Measurements from ENCODE around the gene PGK1. TPM values are rescaled to one million over a fixed set of nuclear protein-coding genes. Genes with fewer than 3 reads are reported as not detected.

Gene PGK1
- total RNA-seq, 1 experiment from 2014 or later: 492 TPM

DNA sequence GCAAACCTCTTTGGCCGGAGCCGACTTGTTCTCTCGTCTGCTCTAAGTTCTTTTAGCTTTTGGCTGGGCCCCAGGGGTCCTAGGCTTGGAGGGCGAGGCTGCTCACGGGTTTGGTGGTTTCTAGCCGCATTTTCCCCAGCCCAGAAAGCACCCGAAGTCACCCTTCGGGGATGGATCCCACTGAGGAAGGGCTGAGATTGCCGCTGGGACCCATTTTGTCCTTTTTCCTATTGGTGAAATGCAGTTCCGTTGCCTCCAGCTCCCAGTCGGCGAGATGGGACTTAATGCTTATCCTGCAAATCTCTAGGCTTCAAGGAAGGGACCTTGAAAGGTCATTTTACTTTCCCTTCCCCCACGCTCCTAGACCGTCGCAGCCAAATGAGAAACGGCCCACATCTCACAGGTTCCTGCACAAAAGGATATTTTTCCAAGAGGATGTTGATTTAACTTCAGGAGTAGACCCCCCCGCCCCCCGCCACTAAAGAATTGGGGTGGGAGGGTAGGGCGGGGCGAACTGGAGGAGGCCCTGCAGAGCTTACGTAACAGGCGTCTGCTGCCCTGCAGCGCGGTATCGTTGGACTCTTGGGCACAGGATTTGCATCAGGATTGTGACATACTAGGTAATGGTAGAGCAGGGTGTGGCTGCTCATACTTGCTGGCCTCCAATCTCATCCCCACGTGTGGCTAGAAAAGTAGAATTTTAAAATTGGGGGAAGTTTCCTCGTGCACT lies 564 bp downstream of the PGK1 start:
- RAD21 ChIA-PET (ENCODE audit: low non-redundant PET in 1 of 2, low total read pairs in 2 of 2, uncharacterized antibody in 2 of 2, unreplicated experiment in 2 of 2): no interaction called here
- DNase-seq (ENCODE audit: low read depth, low spot score) (no peak), ATAC-seq (no peak)
- CTCF ChIA-PET: no interaction called here
- Histone ChIP-seq H3K4me2 (ENCODE audit: low read length) (peak overlapping the region; percentile 82), H4K20me1 (ENCODE audit: insufficient read depth) (peaks cover 25% of the 10 kb centered on the region), H3K9me3 (ENCODE audit: control insufficient read depth in 1 of 2, insufficient read depth in 1 of 2, low read depth in 1 of 2, low read length in 2 of 2) (no peaks in the 10 kb centered on the region), H3K36me3 (ENCODE audit: control insufficient read depth in 1 of 2, insufficient read depth in 2 of 2, low read length in 2 of 2) (peaks cover 8 to 16% of the 10 kb centered on the region in 2 experiments; a peak in 3 of 4 replicates), H2AFZ (ENCODE audit: low read depth, low read length, poor library complexity, severe bottlenecking) (no peak overlapping the region), H3K27ac (ENCODE audit: low read depth, low read length) (peak overlapping the region; percentile 88), H3K9me2 (ENCODE audit: insufficient read depth) (no peaks in the 10 kb centered on the region), H3K4me3 (replicated peaks in 1 of 2; ENCODE audit: low read depth in 1 of 2, low read length in 2 of 2) (peak overlapping the region; percentile 90 to 91), H3K79me2 (ENCODE audit: insufficient read depth, low read length) (peaks cover 56% of the 10 kb centered on the region), H3K27me3 (ENCODE audit: insufficient read depth, low read length) (no peaks in the 10 kb centered on the region), H3K4me1 (ENCODE audit: control insufficient read depth in 1 of 2, insufficient read depth in 2 of 2, low read length in 2 of 2) (peaks cover 8 to 35% of the 10 kb centered on the region in 2 experiments; a peak in 3 of 4 replicates), H3K9ac (ENCODE audit: low read length) (peak overlapping the region; percentile 97)
- BruUV-seq (replicated peaks): TSS peak; percentile 47
- POLR2A ChIA-PET: interaction anchor here (1.1 kb wide), 1 partner anchor 15 kb away, joined by 3 read pairs; no protein-coding TSS in a partner anchor
- TF ChIP-seq, protein P1, sequence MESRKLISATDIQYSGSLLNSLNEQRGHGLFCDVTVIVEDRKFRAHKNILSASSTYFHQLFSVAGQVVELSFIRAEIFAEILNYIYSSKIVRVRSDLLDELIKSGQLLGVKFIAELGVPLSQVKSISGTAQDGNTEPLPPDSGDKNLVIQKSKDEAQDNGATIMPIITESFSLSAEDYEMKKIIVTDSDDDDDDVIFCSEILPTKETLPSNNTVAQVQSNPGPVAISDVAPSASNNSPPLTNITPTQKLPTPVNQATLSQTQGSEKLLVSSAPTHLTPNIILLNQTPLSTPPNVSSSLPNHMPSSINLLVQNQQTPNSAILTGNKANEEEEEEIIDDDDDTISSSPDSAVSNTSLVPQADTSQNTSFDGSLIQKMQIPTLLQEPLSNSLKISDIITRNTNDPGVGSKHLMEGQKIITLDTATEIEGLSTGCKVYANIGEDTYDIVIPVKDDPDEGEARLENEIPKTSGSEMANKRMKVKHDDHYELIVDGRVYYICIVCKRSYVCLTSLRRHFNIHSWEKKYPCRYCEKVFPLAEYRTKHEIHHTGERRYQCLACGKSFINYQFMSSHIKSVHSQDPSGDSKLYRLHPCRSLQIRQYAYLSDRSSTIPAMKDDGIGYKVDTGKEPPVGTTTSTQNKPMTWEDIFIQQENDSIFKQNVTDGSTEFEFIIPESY (IDR thresholded peaks at IDR 0.05; ENCODE audit: extremely low read depth, insufficient replicate concordance, low read length): no peak
- TF ChIP-seq POLR2AphosphoS5 (IDR thresholded peaks at IDR 0.05; ENCODE audit: low read depth, low read length): 0 out of 2 replicates have a peak, but pooled peaks have one; percentile 11
- intact Hi-C loops (cut with micrococcal nuclease): loop anchor here (5.0 kb wide), 1 partner anchor 207 kb away; the partner anchor contains the start of genes COX7B and MAGT1

DNA sequence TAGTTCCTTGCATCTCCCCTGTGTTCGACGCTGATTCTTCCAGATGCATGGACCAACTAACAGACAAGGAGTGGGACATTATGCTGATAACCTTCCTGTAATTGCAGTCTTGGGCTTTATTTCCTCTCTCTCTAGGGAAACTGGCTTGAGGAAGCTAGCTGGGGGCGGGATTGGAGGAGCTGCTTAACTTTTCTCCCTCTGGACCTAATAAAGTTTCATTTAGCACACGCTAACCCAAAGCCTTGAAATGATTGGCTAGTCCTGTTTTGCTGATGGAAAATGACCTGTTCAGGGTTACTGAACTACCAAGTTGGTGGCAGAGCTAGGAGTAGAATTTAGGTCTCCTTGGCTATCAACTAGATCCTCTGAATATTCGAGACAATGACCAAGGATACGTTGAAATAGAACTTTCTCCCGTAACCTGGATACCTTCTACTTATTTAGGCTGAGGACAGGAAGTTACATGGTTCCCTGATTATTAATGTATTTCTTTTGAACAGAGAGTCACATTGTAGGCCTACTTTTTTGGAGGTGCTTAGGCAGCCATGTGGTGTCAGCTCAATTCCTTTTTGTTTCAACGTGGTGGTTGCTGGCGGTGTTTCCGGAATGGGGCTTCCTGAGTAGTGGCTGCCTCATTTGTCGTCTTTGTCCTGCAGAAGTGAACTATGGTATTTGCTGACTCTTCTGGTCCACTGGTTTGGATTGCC lies 2.0 kb downstream of the PGK1 start:
- Histone ChIP-seq H3K27me3 (ENCODE audit: insufficient read depth, low read length) (no peaks in the 10 kb centered on the region), H3K79me2 (ENCODE audit: insufficient read depth, low read length) (peaks cover 71% of the 10 kb centered on the region), H3K9ac (ENCODE audit: low read length) (peak overlapping the region; percentile 97), H2AFZ (ENCODE audit: low read depth, low read length, poor library complexity, severe bottlenecking) (no peak overlapping the region), H3K4me1 (ENCODE audit: control insufficient read depth in 1 of 2, insufficient read depth in 2 of 2, low read length in 2 of 2) (peaks cover 8 to 35% of the 10 kb centered on the region in 2 experiments; a peak in 3 of 4 replicates), H3K27ac (ENCODE audit: low read depth, low read length) (no peak overlapping the region), H3K36me3 (ENCODE audit: control insufficient read depth in 1 of 2, insufficient read depth in 2 of 2, low read length in 2 of 2) (peaks cover 15 to 16% of the 10 kb centered on the region in 2 experiments), H3K4me3 (replicated peaks in 1 of 2; ENCODE audit: low read depth in 1 of 2, low read length in 2 of 2) (peak overlapping the region; percentile 90 to 91; a peak in 3 of 4 replicates), H4K20me1 (ENCODE audit: insufficient read depth) (peaks cover 29% of the 10 kb centered on the region), H3K9me2 (ENCODE audit: insufficient read depth) (no peaks in the 10 kb centered on the region), H3K4me2 (ENCODE audit: low read length) (peak overlapping the region; percentile 82), H3K9me3 (ENCODE audit: control insufficient read depth in 1 of 2, insufficient read depth in 1 of 2, low read depth in 1 of 2, low read length in 2 of 2) (no peaks in the 10 kb centered on the region)
- intact Hi-C loops (cut with micrococcal nuclease): no loop called here
- POLR2A ChIA-PET: no interaction called here
- RAD21 ChIA-PET (ENCODE audit: low non-redundant PET in 1 of 2, low total read pairs in 2 of 2, uncharacterized antibody in 2 of 2, unreplicated experiment in 2 of 2): no interaction called here
- BruUV-seq (replicated peaks): no TSS peak
- DNase-seq (ENCODE audit: low read depth, low spot score) (no peak), ATAC-seq (no peak)
- CTCF ChIA-PET: no interaction called here
- TF ChIP-seq FOSL1 (IDR thresholded peaks at IDR 0.05; ENCODE audit: low read depth) (no peak), EZH2phosphoT487 (IDR thresholded peaks at IDR 0.05; ENCODE audit: borderline replicate concordance) (no peak), RAD21 (IDR thresholded peaks at IDR 0.05; ENCODE audit: low read depth) (no peak), EGR1 (IDR thresholded peaks at IDR 0.05; ENCODE audit: low read depth) (no peak), ZFX (IDR thresholded peaks at IDR 0.05) (no peak), TCF7L2 (IDR thresholded peaks at IDR 0.05; ENCODE audit: borderline replicate concordance, extremely low read depth, insufficient read depth, insufficient read length) (no peak), YY1 (IDR thresholded peaks at IDR 0.05; ENCODE audit: extremely low read depth, insufficient replicate concordance, low read depth, low read length) (no peak), ELF1 (IDR thresholded peaks at IDR 0.05; ENCODE audit: borderline replicate concordance, low read depth) (no peak), JUND (IDR thresholded peaks at IDR 0.05) (no peak)
- TF ChIP-seq, protein P2, sequence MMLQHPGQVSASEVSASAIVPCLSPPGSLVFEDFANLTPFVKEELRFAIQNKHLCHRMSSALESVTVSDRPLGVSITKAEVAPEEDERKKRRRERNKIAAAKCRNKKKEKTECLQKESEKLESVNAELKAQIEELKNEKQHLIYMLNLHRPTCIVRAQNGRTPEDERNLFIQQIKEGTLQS (IDR thresholded peaks at IDR 0.05): no peak
- TF ChIP-seq, protein P1 (IDR thresholded peaks at IDR 0.05; ENCODE audit: extremely low read depth, insufficient replicate concordance, low read length): no peak
- TF ChIP-seq, protein P3, sequence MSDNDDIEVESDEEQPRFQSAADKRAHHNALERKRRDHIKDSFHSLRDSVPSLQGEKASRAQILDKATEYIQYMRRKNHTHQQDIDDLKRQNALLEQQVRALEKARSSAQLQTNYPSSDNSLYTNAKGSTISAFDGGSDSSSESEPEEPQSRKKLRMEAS (IDR thresholded peaks at IDR 0.05): no peak
